Measurements from ENCODE around the gene TMEM115. TPM values are rescaled to one million over a fixed set of nuclear protein-coding genes. Genes with fewer than 3 reads are reported as not detected.
A peak's percentile ranks its signal among the peaks of the same experiment; 100 is the strongest.

Gene TMEM115
- polyA plus RNA-seq, 1 donor = 25.7 TPM

GRCh38 chr3:50352781-50353180, 6.5 kb downstream of the TMEM115 start:
- DNase-seq = no peak

GRCh38 chr3:50351323-50351697, 8.0 kb downstream of the TMEM115 start:
- no peak for DNase-seq

GRCh38 chr3:50350527-50351322, 8.6 kb downstream of the TMEM115 start, which contains the start of the genes CYB561D2 and NPRL2:
TSS of gene CYB561D2 (plus strand) at chr3:50350862. CDS start at chr3:50351434, 572 bp downstream.
TSS of gene NPRL2 (minus strand) at chr3:50350775. CDS start at chr3:50350652, 123 bp downstream.
- peak; percentile 95 for DNase-seq

- DNase-seq = no peak
Observed at GRCh38 chr3:50350213-50350526, 9.2 kb downstream of the TMEM115 start.

GRCh38 chr3:50347187-50347813, 12.0 kb downstream of the TMEM115 start:
- DNase-seq = peak; percentile 73

- no peak for DNase-seq
Observed at GRCh38 chr3:50345586-50346234, 13.6 kb downstream of the TMEM115 start, which contains the start of gene ZMYND10. TSS of gene ZMYND10 (minus strand) at chr3:50345732. CDS start at chr3:50345579, 153 bp downstream.

- DNase-seq = no peak
Observed at GRCh38 chr3:50345008-50345407, 14.3 kb downstream of the TMEM115 start.

GRCh38 chr3:50342813-50343633, 16.3 kb downstream of the TMEM115 start:
- DNase-seq = no peak

- DNase-seq = no peak
Observed at GRCh38 chr3:50341996-50342650, 17.2 kb downstream of the TMEM115 start.

GRCh38 chr3:50341537-50341936, 17.8 kb downstream of the TMEM115 start:
- no peak for DNase-seq

- DNase-seq = peak; percentile 91
Observed at GRCh38 chr3:50340448-50341329, 18.6 kb downstream of the TMEM115 start, which contains the start of gene RASSF1. TSS of gene RASSF1 (minus strand) at chr3:50340836. CDS start at chr3:50340805, 31 bp downstream.

GRCh38 chr3:50340147-50340447, 19.2 kb downstream of the TMEM115 start:
- no peak for DNase-seq

- DNase-seq = no peak
Observed at GRCh38 chr3:50339485-50340146, 19.7 kb downstream of the TMEM115 start.

GRCh38 chr3:50338965-50339364, 20.4 kb downstream of the TMEM115 start:
- no peak for DNase-seq

- DNase-seq = peak; percentile 99
Observed at GRCh38 chr3:50337175-50337861, 22.0 kb downstream of the TMEM115 start.

- no peak for DNase-seq
Observed at GRCh38 chr3:50336452-50337174, 22.7 kb downstream of the TMEM115 start.

GRCh38 chr3:50334339-50335075, 24.8 kb downstream of the TMEM115 start:
- no peak for DNase-seq

GRCh38 chr3:50333744-50334328, 25.5 kb downstream of the TMEM115 start:
- no peak for DNase-seq

Measured in hindlimb muscle (tissue), 1 donor.